HG03432 (cell line): ENCODE data around the gene RPS27.
A peak's percentile ranks its signal among the peaks of the same experiment; 100 is the strongest.
"Not testable (repeated sequence)": the region's sequence is repeated elsewhere in the genome, so short reads cannot be mapped to it uniquely, and the experiment has no call there.

ENCODE experiments used
- ATAC-seq: cut with Tn5 transposase; IDR thresholded peaks from one replicate; pipeline ENCODE4 v1.9.1; 2021; ENCODE audit warnings: mild to moderate bottlenecking, moderate library complexity; ENCODE audit not compliant: unreplicated experiment

RPS27 gene

GRCh38 chr1:153960206-153960605 is 30.4 kb upstream of the RPS27 start:
- ATAC-seq, result no peak

- no peak for ATAC-seq
These were observed 29.1 kb upstream of the RPS27 start for GRCh38 chr1:153961421-153961820.

- ATAC-seq, result no peak
These were observed 28.2 kb upstream of the RPS27 start for GRCh38 chr1:153962088-153963029.

- peak; percentile 50 for ATAC-seq
These were observed 27.3 kb upstream of the RPS27 start, which contains the start of gene SLC39A1 for GRCh38 chr1:153963030-153963849. TSS of gene SLC39A1 (minus strand) at chr1:153963537. CDS start at chr1:153962715, 822 bp downstream.

GRCh38 chr1:153963850-153964331 is 26.7 kb upstream of the RPS27 start:
- no peak for ATAC-seq

GRCh38 chr1:153967107-153967999 is 23.2 kb upstream of the RPS27 start, which contains the start of gene CREB3L4:
TSS of gene CREB3L4 (plus strand) at chr1:153967902. CDS start at chr1:153968526, 624 bp downstream.
- ATAC-seq, result peak; percentile 72

GRCh38 chr1:153968000-153968363 is 22.6 kb upstream of the RPS27 start:
- no peak for ATAC-seq

- ATAC-seq, result no peak
These were observed 22.2 kb upstream of the RPS27 start for GRCh38 chr1:153968408-153968807.

GRCh38 chr1:153968972-153969371 is 21.6 kb upstream of the RPS27 start:
- no peak for ATAC-seq

- no peak for ATAC-seq
These were observed 20.2 kb upstream of the RPS27 start for GRCh38 chr1:153970346-153970745.

GRCh38 chr1:153973071-153973470 is 17.5 kb upstream of the RPS27 start:
- ATAC-seq, result no peak

GRCh38 chr1:153973525-153973924 is 17.0 kb upstream of the RPS27 start:
- ATAC-seq, result no peak

GRCh38 chr1:153976819-153977249 is 13.7 kb upstream of the RPS27 start:
- ATAC-seq, result no peak

GRCh38 chr1:153977250-153978240 is 13.0 kb upstream of the RPS27 start, which contains the start of gene JTB:
TSS of gene JTB (minus strand) at chr1:153977674. CDS start at chr1:153977252, 422 bp downstream.
- ATAC-seq, result peak; percentile 85

- ATAC-seq, result no peak
These were observed 12.2 kb upstream of the RPS27 start for GRCh38 chr1:153978274-153978909.

GRCh38 chr1:153979091-153979490 is 11.5 kb upstream of the RPS27 start:
- not testable (repeated sequence) for ATAC-seq

GRCh38 chr1:153981735-153982134 is 8.8 kb upstream of the RPS27 start:
- ATAC-seq, result not testable (repeated sequence)

GRCh38 chr1:153984123-153984894 is 6.3 kb upstream of the RPS27 start:
- no peak for ATAC-seq
